Parathyroid adenoma (tissue), 2 donors: Measurements from ENCODE around the gene SIGLEC7.

ENCODE experiments used
- H2AFZ ChIP-seq: fragments of 300-600 bp; sonication (generic); one replicate; pipeline ENCODE4 v1.7.0; 2017; ENCODE audit warnings: antibody characterized with exemption, mild to moderate bottlenecking
- H3K27ac ChIP-seq: fragments of 300-600 bp; sonication (generic); one replicate; pipeline ENCODE4 v1.7.0; 2017
- H3K27me3 ChIP-seq: fragments of 300-600 bp; sonication (generic); one replicate; pipeline ENCODE4 v1.7.0; 2017; ENCODE audit warnings: low read length; ENCODE audit not compliant: control insufficient read depth, insufficient read depth
- H3K36me3 ChIP-seq: fragments of 300-600 bp; sonication (generic); one replicate; pipeline ENCODE4 v1.7.0; 2017; ENCODE audit warnings: low read length; ENCODE audit not compliant: control insufficient read depth, insufficient read depth
- H3K4me1 ChIP-seq: fragments of 300-600 bp; sonication (generic); one replicate; pipeline ENCODE4 v1.7.0; 2017; ENCODE audit warnings: control low read depth
- H3K4me2 ChIP-seq: fragments of 300-600 bp; sonication (generic); one replicate; pipeline ENCODE4 v1.7.0; 2017; ENCODE audit warnings: low read length
- H3K4me3 ChIP-seq: fragments of 300-600 bp; sonication (generic); one replicate; pipeline ENCODE4 v1.7.0; 2017; ENCODE audit warnings: low read depth, low read length
- H3K79me2 ChIP-seq: fragments of 300-600 bp; sonication (generic); one replicate; pipeline ENCODE4 v1.7.0; 2017; ENCODE audit warnings: control low read depth
- H3K9ac ChIP-seq: fragments of 300-600 bp; sonication (generic); one replicate; pipeline ENCODE4 v1.7.0; 2017; ENCODE audit warnings: mild to moderate bottlenecking
- H3K9me3 ChIP-seq: fragments of 300-600 bp; sonication (generic); one replicate; pipeline ENCODE4 v1.7.0; 2017; ENCODE audit warnings: low read length; ENCODE audit not compliant: control insufficient read depth
- TF ChIP-seq, protein P1 (sequence below): fragments of 300-600 bp; sonication (generic); IDR thresholded peaks from one replicate; pipeline ENCODE4 v1.7.0; 2017; ENCODE audit warnings: antibody characterized with exemption, mild to moderate bottlenecking
- donor health status: primary hyperparathyroidism.

SIGLEC7 gene

DNA sequence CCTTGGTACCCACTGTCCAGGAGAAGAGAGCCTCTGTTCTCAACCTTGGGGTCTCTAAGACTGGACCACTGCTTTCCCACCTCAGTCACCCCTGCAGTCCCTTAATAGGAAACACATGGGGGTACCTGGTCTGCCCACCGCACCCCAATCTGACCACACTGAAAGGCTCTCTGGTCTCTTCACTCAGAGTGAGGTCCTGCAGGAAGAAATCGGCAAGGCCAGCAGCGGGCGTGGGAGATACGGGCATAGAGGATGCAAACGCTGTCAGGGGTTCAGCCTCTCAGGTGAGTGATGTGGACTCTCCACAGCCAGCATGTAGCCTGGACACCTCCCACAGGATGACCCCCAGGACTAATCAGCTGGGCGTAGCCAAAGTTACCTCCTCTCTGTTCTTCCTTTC lies 13.9 kb upstream of the SIGLEC7 start:
- H3K27ac ChIP-seq: peak overlapping the region; percentile 94
- peaks cover 11% of the 10 kb centered on the region for H3K79me2 ChIP-seq
- peak overlapping the region; percentile 77 for H2AFZ ChIP-seq
- no peaks in the 10 kb centered on the region for H3K27me3 ChIP-seq
- no peaks in the 10 kb centered on the region for H3K36me3 ChIP-seq
- no peak overlapping the region for H3K4me3 ChIP-seq
- no peaks in the 10 kb centered on the region for H3K9me3 ChIP-seq
- no peak overlapping the region for H3K9ac ChIP-seq
- TF ChIP-seq, protein P1, sequence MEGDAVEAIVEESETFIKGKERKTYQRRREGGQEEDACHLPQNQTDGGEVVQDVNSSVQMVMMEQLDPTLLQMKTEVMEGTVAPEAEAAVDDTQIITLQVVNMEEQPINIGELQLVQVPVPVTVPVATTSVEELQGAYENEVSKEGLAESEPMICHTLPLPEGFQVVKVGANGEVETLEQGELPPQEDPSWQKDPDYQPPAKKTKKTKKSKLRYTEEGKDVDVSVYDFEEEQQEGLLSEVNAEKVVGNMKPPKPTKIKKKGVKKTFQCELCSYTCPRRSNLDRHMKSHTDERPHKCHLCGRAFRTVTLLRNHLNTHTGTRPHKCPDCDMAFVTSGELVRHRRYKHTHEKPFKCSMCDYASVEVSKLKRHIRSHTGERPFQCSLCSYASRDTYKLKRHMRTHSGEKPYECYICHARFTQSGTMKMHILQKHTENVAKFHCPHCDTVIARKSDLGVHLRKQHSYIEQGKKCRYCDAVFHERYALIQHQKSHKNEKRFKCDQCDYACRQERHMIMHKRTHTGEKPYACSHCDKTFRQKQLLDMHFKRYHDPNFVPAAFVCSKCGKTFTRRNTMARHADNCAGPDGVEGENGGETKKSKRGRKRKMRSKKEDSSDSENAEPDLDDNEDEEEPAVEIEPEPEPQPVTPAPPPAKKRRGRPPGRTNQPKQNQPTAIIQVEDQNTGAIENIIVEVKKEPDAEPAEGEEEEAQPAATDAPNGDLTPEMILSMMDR: no peak
- H3K4me1 ChIP-seq: peaks cover 70% of the 10 kb centered on the region
- H3K4me2 ChIP-seq: no peak overlapping the region

DNA sequence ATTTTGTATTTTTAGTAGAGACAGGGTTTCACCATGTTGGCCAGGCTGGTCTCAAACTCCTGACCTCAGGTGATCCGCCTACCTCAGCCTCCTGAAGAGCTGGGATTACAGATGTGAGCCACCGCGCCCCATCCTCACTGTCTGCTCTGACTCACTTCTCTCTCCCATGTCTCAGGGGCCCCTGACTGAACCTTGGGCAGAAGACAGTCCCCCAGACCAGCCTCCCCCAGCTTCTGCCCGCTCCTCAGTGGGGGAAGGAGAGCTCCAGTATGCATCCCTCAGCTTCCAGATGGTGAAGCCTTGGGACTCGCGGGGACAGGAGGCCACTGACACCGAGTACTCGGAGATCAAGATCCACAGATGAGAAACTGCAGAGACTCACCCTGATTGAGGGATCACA lies 12.4 kb upstream of the SIGLEC7 start:
- Histone ChIP-seq H3K4me2 (no peak overlapping the region), H3K79me2 (peaks cover 11% of the 10 kb centered on the region), H3K9me3 (no peaks in the 10 kb centered on the region), H3K36me3 (no peaks in the 10 kb centered on the region), H3K9ac (no peak overlapping the region), H3K4me1 (peaks cover 62% of the 10 kb centered on the region), H3K27ac (peak overlapping the region; percentile 94), H3K4me3 (no peak overlapping the region), H2AFZ (no peak overlapping the region), H3K27me3 (no peaks in the 10 kb centered on the region)
- TF ChIP-seq, protein P1: no peak

DNA sequence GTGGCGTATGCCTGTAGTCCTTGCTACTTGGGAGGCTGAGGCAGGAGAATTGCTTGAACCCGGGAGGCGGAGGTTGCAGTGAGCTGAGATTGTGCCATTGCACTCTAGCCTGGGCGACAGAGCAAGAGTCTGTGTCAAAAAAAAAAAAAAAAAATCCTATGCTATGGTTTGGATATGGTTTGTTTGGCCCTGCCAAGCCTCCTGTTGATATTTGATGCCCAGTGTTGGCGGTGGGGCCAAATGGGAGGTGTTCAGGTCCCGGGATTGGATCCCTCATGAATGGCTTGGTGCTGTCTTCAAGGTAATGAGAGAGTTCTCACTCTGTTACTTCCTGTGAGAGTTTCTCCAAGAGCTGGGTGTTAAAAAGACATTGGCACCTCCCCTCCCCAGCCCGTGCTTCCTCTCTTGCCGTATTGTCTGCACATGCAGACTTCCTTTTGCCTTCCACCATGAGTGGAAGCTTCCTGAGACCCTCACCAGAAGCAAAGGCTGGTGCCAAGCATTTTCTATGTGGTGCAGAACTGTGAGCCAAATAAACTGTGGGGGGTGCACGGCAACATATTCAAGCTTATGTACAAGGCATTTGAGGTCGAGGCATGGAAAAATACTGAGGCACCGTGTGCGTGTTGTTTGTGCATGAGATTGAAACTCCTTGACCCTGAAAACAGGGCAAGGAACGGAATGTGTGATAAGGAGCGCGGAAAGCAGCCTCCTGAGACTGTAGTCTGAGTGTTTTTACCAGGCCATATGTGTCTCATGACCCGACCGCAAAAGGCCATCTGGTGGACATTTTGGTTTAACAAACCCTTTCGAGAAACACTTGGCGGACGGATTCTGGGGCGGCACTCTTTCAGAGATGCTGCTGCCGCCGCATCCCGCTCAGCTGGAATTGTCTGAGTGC lies 10.1 kb upstream of the SIGLEC7 start:
- peak overlapping the region; percentile 31 for H3K4me3 ChIP-seq
- H3K4me2 ChIP-seq: peak overlapping the region; percentile 62
- no peaks in the 10 kb centered on the region for H3K36me3 ChIP-seq
- H3K9ac ChIP-seq: no peak overlapping the region
- H2AFZ ChIP-seq: peak overlapping the region; percentile 77
- H3K9me3 ChIP-seq: no peaks in the 10 kb centered on the region
- H3K79me2 ChIP-seq: no peaks in the 10 kb centered on the region
- TF ChIP-seq, protein P1: peak; percentile 48
- H3K27me3 ChIP-seq: no peaks in the 10 kb centered on the region
- peaks cover 53% of the 10 kb centered on the region for H3K4me1 ChIP-seq
- peak overlapping the region; percentile 85 for H3K27ac ChIP-seq

DNA sequence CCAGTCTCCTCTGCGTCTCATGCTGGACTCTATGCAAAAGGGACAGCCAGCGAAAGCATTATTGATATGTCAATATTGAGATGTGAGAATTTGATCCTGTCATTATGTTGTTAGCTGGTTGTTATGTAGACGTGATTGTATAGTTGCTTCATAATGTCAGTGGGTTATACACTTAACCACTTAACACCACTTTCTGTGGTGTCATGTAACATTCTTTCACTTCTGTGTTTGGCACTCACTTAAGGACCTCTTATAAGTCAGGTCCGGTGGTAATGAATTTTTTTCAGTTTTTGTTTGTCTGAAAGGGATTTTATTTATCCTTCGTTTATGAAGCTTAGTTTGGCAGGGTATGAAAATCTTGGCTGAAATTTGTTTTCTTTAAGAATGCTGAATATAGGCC lies 7.1 kb upstream of the SIGLEC7 start:
- H3K27ac ChIP-seq: peak overlapping the region; percentile 91
- TF ChIP-seq, protein P1: no peak

More for the DNA sequence above, 7.1 kb upstream of the SIGLEC7 start:
- H3K9me3 ChIP-seq: no peaks in the 10 kb centered on the region
- H3K36me3 ChIP-seq: no peaks in the 10 kb centered on the region
- no peaks in the 10 kb centered on the region for H3K79me2 ChIP-seq
- H3K4me1 ChIP-seq: peaks cover 32% of the 10 kb centered on the region
- H3K27me3 ChIP-seq: no peaks in the 10 kb centered on the region
- no peak overlapping the region for H2AFZ ChIP-seq
- no peak overlapping the region for H3K4me3 ChIP-seq
- H3K9ac ChIP-seq: no peak overlapping the region
- no peak overlapping the region for H3K4me2 ChIP-seq
